Measurements from ENCODE around the gene DEAF1.
A peak's percentile ranks its signal among the peaks of the same experiment; 100 is the strongest.

DEAF1 gene

DNA sequence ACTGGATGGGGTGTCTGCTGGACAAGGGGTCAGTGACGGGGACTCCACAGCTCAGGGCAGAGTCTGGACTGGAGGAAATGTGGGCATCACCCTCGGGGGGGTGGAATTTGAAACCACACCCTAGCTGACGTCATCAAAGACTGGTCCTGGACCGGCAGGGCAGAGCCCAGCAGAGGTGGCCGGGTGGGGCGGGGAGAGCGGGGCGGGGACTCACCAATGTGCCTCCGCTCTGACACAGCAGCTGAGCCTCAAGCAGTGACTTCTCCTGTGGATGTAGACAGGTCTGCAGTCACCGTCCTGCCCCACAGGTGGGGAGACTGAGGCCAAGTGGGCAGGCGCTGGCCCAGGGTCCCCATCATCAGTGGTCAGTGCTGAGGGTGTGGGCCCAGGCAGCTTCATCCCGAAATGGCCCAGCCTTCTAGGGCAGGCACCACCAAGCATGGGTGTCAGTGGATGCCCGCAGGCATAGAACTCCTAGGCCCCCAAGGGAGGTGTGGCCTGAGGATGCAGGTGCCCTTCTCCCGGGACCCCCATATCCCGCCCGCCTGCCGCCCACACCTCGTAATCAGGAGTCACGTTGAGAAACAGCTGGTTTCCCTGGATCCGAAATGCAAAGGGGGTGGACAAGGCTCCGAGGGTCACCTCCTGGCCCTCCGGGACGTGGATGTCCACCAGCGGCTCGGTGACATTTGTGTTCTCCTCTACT, 70.9 kb downstream of the DEAF1 start:
- DNase-seq: peak in 1 of 5 donors; percentile 1

DNA sequence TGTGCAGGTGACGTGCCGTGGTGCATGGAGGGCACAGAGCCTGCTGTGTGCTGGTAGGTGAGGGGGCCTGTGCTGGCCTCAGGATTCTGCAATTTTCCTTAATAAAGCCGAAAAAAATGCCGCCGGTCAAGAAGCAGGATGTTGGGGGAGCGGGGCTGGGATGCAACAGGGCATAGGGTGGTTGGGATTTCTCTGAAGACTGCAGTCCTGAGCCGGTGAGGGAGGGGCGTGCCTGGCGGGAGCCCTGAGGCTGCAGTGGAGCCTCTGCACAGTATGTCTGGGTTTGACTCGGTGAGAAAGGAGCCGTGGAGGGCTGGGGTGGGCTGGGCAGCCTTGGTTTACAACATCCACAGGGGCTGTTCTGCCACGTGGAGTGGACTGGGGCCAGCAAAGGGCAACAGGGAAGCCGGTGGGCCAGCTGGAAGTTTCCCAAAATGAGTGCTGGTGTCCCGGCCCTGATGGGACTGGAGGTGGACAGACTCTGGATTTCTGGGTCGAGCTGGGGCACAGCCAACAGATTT, 71.6 kb downstream of the DEAF1 start:
- DNase-seq: no peak

DNA sequence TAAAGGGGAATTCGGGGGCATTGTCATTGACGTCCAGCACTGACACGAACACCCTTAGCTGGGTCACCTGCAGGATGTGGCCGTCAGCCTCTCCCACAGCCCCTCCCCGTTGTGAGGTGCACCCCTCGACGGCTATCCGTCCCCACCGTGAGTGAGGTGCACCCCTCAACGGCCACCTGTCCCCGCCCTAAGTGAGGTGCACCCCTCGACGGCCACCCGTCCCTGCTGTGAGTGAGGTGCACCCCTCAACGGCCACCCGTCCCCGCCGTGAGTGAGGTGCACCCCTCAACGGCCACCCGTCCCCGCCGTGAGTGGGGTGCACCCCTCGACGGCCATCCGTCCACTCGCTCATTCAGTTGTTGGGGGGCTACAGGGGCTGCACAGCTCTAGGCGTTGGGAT, 73.2 kb downstream of the DEAF1 start:
- DNase-seq: no peak

DNA sequence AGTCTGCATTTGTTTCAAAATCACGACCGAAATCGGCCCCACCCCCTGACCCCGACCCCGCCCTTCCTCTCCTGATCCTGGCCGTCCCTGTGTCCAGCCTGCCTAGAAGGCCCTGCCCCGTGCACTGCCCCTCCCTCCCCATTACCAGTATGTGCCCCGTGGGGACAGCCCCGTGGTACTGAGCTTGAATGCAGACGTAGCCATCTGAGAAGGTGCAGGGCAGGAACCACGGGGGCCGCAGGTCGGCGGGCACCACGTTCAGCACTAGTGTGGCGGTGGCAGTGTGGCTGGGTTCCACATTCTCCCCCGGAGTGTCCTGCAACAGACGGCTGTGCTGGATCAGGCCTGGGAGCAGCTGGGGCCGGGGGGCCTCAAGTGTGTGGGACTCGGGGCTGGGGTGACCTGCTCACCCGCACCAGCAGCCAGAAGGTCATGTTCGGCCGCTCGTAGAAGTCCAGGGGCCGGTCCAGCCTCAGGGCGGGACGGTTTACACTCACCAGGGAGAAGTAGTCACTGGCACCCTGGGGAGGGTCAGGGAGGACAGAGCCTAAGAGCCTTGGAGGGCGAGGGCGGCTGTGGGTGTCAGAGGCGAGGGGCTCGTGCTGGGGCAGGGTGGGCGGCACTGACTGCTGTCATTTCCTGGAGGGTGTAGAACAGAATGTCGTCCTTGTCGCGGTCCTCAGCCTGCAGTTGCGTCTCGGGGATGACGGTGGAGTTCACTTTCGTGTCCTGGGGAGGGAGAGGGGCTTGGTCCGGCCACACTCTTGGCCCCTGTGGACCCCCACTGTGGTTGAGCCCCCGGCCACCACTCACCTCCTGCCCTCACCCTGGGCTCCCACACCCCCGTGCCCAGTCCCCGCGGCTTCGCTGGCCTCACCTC, 73.8 kb downstream of the DEAF1 start:
- DNase-seq: no peak

DNA sequence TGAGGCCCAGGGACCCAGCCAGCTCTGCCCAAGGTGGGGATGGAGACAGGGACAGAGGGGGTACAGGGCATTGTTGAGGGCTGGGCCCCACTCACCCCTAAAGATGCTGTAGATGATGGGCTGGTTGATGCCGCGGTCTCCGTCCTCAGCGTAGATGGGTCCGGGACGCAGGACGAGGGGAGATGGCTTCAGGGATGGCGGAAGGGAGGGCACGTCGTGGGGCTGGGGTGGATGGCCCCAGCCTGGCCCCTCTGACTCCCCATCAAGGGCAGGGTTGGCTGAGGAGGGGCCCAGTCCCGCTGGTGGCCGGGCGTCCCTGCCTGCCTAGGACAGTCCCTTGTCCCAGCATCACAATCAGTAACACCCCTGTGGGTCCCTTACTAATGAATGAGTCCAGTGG, 74.8 kb downstream of the DEAF1 start:
- no peak for DNase-seq

DNA sequence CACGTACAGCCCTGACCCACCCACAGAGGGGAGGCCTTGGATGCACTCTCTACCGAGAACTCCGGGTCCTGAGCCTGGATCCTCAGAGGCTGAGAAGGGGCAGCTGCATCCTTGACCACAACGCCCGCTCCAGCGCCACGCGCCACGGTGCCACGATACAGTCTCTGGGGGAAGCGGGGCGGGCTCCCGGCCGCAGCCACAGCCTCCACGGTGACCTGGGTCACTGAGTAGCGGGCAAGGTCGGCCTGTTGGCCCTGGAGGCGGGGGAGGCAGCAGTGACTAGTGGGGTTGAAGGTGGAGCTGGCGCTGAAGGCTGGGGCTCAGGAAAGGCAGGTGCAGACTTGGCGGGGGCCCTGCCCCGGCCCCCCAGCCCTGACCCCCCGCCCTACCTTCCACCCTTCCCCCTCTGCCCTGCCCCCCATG, 75.4 kb downstream of the DEAF1 start:
- DNase-seq: no peak

DNA sequence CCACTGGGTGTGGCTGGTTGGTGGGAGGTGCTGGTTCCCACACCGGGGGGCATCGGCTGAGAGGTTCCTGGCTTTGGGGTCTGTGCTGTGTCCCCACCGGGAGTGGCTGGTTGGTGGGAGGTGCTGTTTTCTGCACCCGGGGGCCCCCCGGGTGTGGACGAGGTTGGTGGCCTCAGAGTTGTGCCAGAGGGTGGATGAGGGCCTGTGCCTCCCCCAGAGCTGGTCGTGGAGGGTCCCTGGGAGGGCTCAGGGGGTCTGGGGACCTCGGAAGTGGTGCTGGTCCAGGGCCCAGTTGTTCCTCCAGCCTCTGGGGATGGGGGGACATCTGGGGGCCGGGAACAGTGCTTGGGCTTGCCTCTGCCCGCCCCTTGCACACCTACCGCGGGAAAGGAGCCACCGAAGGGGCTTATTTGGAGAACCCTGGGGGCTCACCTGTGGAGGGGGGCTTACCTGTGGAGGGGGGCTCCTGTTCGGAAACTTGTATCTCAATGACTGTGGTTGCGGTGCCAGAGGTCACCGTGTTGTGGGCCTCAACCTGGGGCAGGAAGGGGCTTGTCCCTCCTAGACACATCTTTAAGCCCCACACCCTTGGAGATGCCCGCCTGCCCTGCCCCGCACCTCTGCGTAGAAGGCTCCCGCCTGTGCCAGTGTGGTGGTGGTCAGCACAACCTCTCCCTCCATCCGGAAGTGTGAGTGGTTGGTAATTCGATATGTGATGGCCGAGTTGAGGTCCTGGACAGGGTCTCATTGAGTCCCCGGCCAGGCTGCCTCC, 76.0 kb downstream of the DEAF1 start:
- DNase-seq: peak in 1 of 5 donors; percentile 2

DNA sequence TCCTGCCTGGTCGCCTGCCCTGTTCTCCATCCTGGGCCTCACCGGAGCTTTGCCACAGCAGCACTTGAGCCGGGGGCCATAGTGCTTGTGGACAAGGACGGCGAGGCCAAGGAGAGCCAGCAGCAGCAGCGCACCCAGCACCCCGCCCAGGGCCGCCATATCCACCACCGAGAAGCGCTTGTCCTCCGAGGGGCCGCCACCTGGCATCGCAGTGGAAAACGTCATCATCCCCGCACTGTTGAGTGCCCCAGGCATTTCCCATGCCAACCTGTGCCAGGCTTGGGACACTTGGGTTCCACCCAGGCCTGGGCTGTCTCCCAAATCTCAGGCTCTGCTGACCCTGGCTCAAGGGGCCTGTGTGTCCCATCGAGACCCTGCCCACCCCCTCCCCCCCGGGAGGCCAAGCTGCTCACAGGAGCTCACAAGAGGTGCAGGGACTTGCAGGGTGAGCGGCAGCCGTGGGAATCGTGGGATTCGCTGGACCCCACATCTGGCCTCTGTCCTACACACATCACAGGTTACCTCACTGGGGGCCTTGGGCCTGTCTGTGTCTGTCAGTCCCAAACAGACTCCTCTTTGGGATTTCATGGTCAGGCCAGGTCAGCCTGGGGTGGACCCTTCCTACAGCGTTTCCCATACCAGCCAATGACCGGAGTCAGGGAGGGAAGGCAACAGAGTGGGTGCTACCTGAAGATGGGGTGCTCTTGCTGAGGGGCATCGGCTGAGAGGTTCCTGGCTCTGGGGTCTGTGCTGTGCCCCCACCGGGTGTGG, 76.9 kb downstream of the DEAF1 start:
- peak in 1 of 5 donors; percentile 1 for DNase-seq

DNA sequence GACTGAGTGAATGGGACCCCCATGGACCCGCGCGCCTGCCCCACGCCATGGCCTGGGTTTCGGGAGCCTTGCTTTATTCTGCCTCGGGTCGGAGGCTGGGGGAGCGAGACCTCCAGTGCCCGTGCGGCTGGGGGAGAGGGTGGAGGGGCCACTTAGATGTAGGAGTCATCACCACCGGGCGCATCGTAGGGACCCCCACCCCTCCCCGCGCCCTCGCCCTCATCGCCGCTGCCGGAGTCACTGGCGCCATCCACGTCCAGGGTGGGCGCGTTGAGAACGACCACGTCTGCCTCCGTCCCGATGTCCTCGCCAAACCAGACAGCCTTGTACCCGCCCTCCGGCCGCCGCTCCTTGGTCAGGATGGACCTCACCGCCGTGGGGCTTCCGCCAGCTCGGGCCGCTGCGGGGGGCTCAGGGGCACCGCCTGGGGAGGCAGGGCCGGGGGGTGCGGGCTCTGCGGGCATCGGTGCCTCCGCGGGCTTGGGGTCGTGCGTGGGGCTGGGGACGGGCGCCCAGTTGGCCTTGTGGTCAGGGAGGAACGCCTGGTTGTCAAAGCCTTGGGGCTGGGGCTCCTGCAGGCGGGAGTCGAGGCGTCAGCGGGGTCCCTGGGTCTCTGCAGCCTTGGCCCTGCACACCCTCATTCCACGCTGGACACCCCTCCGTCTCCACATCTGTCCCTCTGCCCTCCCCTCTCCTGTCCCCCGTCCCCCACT, 77.7 kb downstream of the DEAF1 start:
- DNase-seq: peak in 1 of 5 donors; percentile 4

DNA sequence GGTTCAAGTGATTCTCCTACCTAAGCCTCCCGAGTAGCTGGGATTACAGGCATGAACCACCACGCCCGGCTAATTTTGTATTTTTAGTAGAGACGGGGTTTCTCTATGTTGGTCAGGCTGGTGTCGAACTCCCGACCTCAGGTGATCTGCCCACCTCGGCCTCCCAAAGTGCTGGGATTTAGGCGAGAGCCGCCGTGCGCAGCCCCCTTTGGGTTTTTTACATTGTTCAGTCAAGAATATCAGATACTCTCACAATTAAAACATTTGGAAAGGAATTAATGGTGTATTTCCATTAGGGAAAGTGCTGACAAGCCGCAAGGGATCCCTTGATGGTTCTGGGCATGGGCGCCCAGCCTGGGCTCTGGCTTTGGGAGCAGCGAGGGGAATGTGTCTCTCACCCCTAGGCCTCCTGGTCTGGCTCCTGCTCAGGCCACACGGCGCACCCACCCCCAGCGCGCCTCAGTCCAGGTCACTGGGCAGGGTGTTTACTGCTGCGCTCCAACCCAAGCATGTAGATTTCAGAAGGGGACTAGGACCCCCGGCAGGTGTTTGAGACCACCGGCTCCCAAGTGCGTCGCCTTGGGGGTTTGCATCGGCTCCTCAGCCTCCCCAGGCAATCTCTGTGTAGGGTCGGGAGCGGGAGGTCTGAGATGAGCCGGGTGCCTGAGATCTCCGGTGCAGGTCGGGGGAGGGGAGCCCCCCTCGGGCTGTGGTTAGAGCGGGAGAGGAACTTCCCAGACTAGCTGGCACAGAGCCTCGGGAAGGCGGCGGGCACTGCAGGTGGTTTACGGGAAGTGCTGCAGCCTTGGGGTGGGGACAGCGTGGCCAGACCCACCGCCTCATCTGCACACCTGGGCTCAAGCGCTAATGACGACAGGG, 78.5 kb downstream of the DEAF1 start:
- DNase-seq: peak in 1 of 5 donors; percentile 4

DNA sequence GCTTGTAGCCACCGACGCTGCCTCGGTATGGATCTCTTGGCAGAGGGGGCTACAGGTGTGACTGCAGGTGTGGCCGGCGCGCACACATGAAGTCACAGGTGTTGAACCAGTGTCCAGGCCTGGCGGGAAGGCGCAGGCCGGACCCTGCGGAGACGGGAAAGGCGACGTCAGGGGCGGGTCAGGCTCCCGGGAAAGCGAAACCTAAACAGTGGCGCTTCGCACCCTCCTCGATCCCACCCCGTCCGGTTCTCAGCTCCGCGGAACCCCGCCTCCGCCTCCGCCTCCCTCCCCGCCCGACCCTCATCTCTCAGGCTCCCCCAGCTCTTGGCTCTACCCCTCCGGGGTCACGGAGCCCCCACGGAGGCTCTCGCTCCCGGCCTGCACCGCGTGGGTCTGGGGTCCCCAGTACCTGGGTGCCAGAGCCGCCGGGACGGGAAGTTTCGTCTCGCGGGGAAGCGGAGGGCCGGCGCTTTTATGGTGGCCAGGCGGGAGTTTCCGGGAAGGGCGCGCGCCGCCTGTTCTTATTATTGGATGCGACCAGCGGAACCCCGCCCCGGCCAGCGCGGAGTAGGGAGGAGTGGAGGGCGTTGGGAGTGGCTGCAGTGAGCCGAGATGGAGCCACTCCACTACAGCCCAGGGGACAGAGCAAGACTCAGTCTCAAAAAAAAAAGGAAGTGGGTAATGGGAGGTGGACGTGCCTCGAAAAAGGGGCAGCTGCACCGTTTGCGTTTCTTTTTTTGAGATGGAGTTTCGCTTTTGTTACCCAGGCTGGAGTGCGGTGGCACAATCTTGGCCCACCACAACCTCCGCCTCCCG, 79.3 kb downstream of the DEAF1 start, which contains the start of gene IRF7:
IRF7 (minus strand) TSS at position 447 of the 816 bp plus-strand sequence. CDS start 586 bp downstream, outside the sequence.
- peak; percentile 82 to 91 (median 84) for DNase-seq

DNA sequence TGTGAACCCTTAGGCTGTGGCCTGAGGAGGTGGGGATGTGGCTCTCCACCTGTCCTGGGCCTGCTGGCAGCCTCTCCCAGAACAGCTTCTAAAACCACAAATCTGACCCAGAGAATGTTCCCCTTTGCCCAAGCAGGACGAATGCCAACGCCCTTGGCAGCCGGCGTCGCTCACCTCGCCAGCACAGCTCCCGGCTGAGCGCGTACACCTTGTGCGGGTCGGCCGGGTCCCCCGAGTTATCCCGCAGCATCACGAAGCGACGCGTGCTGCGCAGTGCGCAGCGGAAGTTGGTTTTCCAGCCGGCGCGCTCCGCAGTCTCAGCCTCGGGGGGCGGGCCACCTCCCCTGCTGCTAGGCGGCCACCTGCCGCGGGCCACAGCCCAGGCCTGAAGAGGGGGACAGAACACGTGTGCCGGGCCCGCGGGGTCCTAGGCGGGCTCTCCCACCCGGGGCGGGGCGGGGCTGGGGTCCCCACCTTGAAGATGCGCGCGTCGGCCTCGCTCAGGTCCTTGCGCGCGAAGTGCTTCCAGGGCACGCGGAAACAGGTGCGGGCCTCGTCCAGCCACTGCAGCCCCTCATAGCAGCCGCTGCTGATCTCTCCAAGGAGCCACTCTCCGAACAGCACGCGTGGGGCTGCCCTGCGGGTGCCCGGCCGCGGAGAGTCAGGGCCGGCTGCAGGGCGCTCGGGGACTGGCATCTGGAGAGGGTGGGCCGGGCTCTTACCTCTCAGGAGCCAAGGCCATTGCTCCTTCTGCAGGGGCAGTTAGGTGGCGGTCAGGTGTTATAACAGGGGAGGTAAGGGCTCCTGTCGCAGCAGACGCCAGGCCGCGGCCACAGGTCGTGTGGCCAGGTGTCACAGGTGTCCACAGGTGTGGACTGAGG, 80.2 kb downstream of the DEAF1 start:
- DNase-seq: peak in 1 of 5 donors; percentile 16

DNA sequence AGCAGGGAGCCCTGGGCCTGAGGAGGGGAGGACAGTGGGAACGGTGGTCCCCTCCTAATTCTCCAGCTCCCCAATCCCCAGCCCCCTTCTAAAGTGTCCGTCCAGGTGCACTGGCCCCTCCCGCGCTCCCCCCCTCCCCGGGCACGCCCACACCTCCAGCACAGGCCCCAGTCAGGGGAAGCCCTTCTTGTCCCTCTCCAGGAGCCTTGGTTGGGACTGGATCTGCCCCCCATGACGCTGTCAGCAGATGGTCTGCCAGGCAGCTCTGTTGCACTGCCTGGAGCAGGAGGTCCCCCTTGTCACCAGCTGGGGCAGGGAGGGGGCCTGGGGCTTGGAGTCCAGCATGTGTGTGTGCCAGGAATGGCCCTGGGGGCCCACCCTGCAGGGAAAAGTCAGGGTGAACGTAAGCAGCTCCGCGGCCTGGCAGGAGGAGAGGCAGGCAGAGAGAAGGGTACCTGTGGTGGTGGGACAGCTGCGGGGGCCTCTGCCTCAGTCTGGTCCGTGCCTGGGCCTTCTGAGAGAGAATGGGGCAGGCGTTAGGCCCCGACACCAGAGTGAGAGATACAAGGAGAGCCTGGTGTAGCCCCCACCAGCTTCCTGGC, 80.9 kb downstream of the DEAF1 start:
- peak in 1 of 5 donors; percentile 19 for DNase-seq

DNA sequence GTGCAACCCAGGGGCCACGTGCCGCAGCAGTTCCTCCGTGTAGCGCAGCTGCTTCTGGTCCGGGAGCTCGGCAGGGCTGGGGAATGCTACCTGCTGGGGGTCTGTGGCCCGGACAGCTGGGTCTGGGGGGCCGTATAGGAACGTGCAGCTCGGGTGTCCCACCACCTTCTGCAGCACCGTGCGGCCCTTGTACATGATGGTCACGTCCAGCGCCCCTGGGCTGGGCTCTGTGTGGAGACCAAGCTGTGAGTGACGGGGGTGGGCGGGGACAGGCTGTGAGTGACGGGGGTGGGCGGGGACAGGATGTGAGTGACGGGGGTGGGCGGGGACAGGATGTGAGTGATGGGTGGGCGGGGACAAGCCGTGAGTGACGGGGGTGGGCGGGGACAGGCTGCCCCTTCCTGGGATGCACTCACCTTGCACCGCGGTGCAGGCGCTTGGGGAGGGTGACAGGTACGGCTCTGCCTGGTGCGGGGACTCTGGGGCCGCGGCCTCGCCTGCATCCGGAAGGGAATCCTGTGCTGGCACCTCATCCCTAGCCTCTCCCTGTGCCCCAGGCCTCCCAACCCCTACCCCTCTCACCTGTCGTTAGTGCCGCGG, 81.6 kb downstream of the DEAF1 start:
- DNase-seq: peak; percentile 80 to 87 (median 83)

DNA sequence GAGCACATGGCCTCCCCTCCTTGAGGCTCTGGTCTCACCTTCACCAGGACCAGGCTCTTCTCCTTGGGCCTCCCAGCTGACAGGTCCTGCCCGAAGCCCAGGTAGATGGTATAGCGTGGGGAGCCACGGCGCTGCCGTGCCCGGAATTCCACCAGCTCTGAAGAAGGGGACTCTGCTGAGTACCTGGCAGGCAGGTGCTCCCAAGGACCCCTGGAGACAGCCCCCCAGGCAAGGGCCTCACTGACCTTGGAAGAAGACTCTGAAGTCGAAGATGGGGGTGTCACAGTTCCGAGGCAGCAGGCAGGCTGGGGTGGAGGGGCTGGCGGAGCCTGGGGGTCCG, 82.1 kb downstream of the DEAF1 start:
- DNase-seq: peak in 1 of 5 donors; percentile 18

DNA sequence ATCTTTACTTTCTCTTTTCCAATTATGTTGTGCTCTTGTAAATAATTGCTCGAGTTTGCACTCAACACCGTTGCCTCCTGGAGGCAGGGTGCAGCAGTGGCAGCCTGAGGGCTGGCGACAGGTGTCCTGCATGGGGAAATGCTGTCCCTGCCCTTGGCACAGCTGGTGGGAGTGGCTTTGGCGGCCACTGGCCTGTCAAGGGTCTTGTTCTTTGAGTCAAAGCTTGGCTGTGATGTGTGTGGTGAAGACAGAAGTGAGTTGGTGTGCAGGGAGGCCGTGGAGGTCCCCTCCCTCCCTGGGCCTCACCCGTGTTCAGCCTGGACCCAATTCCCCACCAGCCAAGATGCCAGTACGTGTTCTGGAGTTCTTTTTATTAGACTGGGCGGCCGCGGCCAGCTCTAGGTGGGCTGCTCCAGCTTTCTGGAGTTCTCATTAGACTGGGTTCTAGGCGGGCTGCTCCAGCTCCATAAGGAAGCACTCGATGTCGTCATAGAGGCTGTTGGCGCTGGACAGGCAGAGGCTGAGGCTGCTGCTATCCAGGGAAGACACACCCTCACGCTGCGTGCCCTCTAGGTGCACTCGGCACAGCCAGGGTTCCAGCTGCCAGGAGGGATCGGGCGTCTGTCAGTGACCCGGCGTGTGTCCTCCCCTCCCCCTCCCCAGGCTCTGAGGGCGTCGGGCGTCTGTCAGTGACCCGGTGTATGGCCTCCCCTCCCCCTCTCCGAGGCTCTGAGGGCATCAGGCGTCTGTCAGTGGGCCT, 82.6 kb downstream of the DEAF1 start:
- peak in 2 of 5 donors; percentile 13 to 39 for DNase-seq
